Measurements from ENCODE around the gene TDRD9.

The TDRD9 gene

GRCh38 chr14:104093366-104094055, 165.3 kb downstream of the TDRD9 start:
- no peak for DNase-seq (ENCODE audit: low read depth)

GRCh38 chr14:104094056-104094708, 165.9 kb downstream of the TDRD9 start:
- no peak for DNase-seq (ENCODE audit: low read depth)

GRCh38 chr14:104094709-104095425, 166.6 kb downstream of the TDRD9 start:
- DNase-seq (ENCODE audit: low read depth) = peak; percentile 59

DNA sequence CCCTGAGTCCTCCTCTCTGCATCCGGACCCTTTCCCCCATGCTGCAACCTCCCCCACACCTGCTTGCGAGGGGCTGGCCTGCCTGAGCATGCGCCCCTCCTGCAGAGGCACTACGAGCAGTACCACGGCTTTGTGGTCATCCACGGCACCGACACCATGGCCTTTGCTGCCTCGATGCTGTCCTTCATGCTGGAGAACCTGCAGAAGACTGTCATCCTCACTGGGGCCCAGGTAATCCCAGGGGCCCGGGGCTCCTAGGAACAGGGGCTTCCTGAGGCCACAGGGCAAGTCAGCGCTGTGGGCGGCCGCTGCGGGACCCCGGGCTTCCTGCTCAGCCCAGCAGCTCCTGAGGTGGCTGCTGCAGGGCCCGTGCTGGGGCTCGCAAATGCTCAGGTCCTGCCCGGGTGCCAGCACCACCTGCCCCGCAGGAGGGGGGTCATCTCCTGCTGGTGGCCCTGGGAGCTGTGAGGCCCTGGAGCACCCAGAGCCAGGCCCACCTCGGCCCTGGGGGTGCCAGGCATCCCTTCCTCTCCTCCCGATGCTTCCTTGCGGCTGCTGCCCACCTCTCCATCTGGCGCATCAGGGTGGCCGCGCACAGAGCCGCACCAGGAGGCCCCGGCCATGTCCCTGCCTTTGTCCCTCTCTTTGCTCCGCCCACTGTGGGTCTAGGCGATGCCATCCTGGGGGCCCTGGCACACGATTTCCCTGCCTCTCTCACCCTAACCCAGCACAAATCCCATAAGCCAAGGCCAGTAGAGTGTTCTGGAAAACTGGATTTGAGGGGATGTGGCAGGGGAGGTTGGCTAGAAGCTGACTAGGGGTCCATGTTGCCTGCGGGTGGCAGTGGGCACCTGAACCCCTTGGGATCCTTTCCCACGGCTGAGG, 167.4 kb downstream of the TDRD9 start:
- DNase-seq (ENCODE audit: low read depth) = no peak

GRCh38 chr14:104096318-104096717, 168.1 kb downstream of the TDRD9 start:
- DNase-seq (ENCODE audit: low read depth) = no peak

- DNase-seq (ENCODE audit: low read depth) = no peak
These were observed 168.8 kb downstream of the TDRD9 start for GRCh38 chr14:104096751-104097700.

GRCh38 chr14:104098272-104099095, 170.2 kb downstream of the TDRD9 start:
- no peak for DNase-seq (ENCODE audit: low read depth)

DNA sequence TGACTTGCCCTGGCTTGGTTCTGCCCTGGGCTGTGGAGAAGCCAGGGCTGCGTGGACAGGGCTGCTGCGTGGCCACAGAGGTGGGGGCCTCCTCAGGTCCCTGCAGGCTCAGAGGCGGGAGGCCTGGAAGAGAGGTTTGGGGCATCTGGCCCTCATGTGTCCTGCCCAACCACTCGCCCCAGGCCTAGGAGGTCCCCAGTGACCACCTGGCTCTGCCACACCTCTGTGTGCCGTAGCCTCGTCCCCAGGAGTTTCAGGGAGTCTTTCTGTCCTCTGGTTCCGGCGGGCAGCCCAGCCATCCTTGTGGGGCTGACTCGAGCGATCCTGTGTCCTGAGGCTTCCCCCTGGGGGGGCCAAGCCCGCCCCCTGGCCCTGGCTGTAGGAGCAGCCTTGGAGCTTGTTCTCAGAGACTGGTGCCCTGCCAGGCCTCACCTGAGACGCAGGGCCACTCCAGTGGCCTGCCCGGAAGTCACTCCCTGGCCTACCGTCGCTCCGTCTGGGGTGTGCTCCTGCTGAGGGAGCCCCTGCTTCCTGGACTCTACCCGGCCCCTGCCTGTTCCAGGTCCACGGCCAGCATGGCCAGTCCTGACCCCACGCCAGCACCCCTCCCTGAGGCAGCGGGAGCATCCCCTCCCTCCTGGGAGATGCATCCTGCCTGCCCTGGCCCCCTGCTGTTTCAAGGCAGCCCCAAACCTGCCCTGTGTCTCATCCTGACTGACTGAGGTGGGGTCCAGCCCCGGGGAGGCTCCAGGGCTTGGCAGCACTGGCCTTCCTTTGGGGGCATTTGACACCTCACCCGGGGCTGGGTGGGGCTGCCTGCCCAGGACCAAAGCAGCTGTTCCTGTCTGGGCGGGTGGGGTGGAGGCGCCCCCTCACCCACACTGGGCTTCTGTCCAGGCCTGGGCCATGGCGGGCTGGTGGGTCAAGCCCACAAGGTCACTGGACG, 171.1 kb downstream of the TDRD9 start:
- DNase-seq (ENCODE audit: low read depth) = no peak

- no peak for DNase-seq (ENCODE audit: low read depth)
These were observed 172.2 kb downstream of the TDRD9 start for GRCh38 chr14:104100171-104101085.

DNA sequence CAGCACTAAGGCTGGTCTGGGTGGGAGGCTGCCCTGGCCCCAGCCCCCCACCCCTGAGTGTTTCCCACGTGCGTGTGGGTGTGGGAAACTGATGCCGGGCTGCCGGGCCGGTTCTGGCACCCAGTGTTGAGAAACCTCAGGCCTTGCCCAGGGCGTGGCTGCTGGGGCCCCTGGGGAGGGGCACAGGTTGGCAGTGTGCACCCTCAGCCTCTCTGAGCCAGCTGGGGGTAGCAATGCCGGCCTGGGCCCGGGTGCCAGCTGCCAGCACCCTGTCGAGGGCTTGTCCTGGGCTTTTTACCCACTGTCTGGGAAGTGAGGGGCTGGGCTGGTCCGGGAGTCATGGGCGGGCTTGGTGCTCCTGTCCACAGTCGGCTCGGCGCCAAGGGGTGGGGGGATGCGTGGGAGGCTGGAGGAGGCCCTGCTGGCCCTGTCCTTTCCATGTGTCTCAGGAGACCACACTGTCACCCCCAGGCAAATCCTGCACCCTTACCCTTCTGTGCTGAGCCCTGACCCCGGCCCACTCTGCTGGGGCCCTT, 172.9 kb downstream of the TDRD9 start:
- no peak for DNase-seq (ENCODE audit: low read depth)

DNA sequence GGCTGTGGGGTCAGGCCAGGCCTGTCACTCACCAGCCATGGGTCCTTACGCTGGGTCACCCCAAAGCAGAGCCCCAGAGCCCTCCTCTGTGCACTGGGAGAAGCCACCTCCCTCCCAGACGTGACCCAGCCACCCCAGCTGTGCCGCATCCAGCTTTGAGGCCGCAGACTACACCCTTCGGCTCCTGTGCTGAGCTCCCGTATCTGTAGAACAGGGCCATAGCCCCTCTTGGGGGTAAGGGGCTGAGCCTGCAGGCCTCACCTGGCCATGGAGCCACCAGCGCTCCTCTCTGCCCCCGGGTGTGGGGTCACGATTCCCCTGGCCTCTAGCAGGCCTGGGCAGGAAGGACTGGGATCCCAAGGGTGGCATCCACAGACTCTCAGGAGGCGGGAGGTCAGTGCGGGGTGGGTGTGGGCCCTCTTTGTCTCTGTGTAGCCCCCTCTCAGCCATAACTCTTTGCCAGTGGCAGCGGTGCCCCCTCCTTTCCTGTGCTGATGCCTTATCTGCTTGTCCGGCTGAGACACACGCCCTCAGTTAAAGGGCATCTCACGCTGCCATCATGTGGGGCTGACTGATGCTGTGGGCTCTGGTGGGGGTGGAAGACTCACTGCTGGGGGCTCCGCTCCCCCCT, 173.5 kb downstream of the TDRD9 start:
- no peak for DNase-seq (ENCODE audit: low read depth)

Measured in stimulated activated CD8-positive, alpha-beta memory T cell treated with anti-CD3 and anti-CD28 coated beads, Interleukin-15, amount 100 ng/mL, for 1 hour (primary cell).